K562 (cell line): ENCODE data around the gene COX15. TPM values are rescaled to one million over a fixed set of nuclear protein-coding genes. Genes with fewer than 3 reads are reported as not detected.

Experiments
- ATAC-seq: fragments of 200-7000 bp; cut with Tn5 transposase; 3 replicates; pipeline ENCODE4 v1.9.1; 2020; ENCODE audit warnings: moderate library complexity
- BruUV-seq: library from RNA; stranded (reverse); fragments of 400-500 nt; replicated peaks from 2 replicates; lab custom pipeline; 2021; lab: Mats Ljungman, UMichigan
- CTCF ChIA-PET: fragments of 300-600 bp; formaldehyde crosslinking; extraction: SDS; loops from one replicate; lab custom pipeline; 2021; ENCODE audit warnings: low intra/inter-chr PET ratio; lab: Yijun Ruan, JAX
- POLR2A ChIA-PET: fragments of 300-600, 350-650 bp; sonication (Branson Sonifier 250); formaldehyde crosslinking; extraction: SDS; loops from one replicate; lab custom pipeline; 2021; ENCODE audit warnings: antibody characterized with exemption, inconsistent platforms; lab: Yijun Ruan, JAX
- DNase-seq, 4 experiments: peaks; one replicate each; pipeline versions ENCODE4 v3.0.0 to v3.0.0-alpha.2; 2011 to 2018; ENCODE audit warnings: low spot score in 3 of 4, mixed read lengths in 3 of 4; ENCODE audit errors: extremely low read depth in 1 of 4
- FAIRE-seq: peaks from 2 replicates; lab custom pipeline; 2011; peaks lifted over from hg19 to GRCh38; lab: Jason Lieb, UNC
- H2AFZ ChIP-seq: 2 replicates; pipeline ENCODE4 v1.6.0; 2011; ENCODE audit warnings: low read depth, low read length, control low read depth, inconsistent platforms
- H3K27ac ChIP-seq: fragments of 200-600 bp; 3 replicates; pipeline ENCODE4 v1.8.0; 2011; ENCODE audit warnings: low read depth, mild to moderate bottlenecking, control low read depth, inconsistent platforms, low read length, moderate library complexity, mixed read lengths; ENCODE audit errors: extremely low read depth
- H3K27me3 ChIP-seq, 2 experiments: fragments of 300-600 bp in 1 of 2; 2 replicates in 1 of 2; 3 replicates in 1 of 2; pipeline versions ENCODE4 v1.6.0 to v1.8.0; 2011; ENCODE audit warnings: inconsistent platforms in 2 of 2, low read length in 2 of 2, mild to moderate bottlenecking in 1 of 2, mixed read lengths in 1 of 2, moderate library complexity in 1 of 2; ENCODE audit not compliant: control insufficient read depth in 2 of 2, insufficient read depth in 2 of 2
- H3K36me3 ChIP-seq: fragments of 300-600 bp; 3 replicates; pipeline ENCODE4 v1.8.0; 2011; ENCODE audit warnings: mild to moderate bottlenecking, low read length, inconsistent platforms; ENCODE audit not compliant: control insufficient read depth, insufficient read depth
- H3K4me1 ChIP-seq, 2 experiments: fragments of 200-600 bp in 1 of 2; replicated peaks in 1 of 2; 2 replicates in 1 of 2; 3 replicates in 1 of 2; pipeline versions ENCODE4 v1.5.1 to v1.8.0; 2011; ENCODE audit warnings: inconsistent platforms in 2 of 2, low read length in 2 of 2, mild to moderate bottlenecking in 1 of 2, mixed read lengths in 1 of 2, moderate library complexity in 1 of 2; ENCODE audit not compliant: control insufficient read depth in 2 of 2, insufficient read depth in 2 of 2
- H3K4me2 ChIP-seq: 2 replicates; pipeline ENCODE4 v1.6.1; 2011; ENCODE audit warnings: low read length, control low read depth, inconsistent platforms, mixed read lengths; ENCODE audit not compliant: insufficient read depth
- H3K4me3 ChIP-seq: fragments of 200-600 bp; sonication (generic), shearing (Covaris generic); 2 replicates; pipeline ENCODE4 v1.5.1; 2016; ENCODE audit warnings: control low read depth, inconsistent platforms
- H3K79me2 ChIP-seq: fragments of 200-600 bp; 3 replicates; pipeline ENCODE4 v1.8.0; 2011; ENCODE audit warnings: low read length, inconsistent platforms; ENCODE audit not compliant: control insufficient read depth, insufficient read depth
- H3K9ac ChIP-seq, 2 experiments: 2 replicates each; pipeline versions ENCODE4 v1.6.0 to v1.6.1; 2011; ENCODE audit warnings: low read depth in 2 of 2, low read length in 2 of 2, control low read depth in 1 of 2, inconsistent platforms in 1 of 2, mild to moderate bottlenecking in 1 of 2, mixed read lengths in 1 of 2; ENCODE audit not compliant: insufficient read depth in 1 of 2
- H3K9me1 ChIP-seq: one replicate; pipeline ENCODE4 v1.6.0; 2011; ENCODE audit warnings: inconsistent platforms, mild to moderate bottlenecking, low read length, moderate library complexity; ENCODE audit not compliant: control insufficient read depth, insufficient read depth
- H3K9me3 ChIP-seq: replicated peaks from 2 replicates; pipeline ENCODE4 v1.5.1; 2011; ENCODE audit warnings: low read depth, low read length, inconsistent platforms; ENCODE audit not compliant: control insufficient read depth, insufficient read depth
- H4K20me1 ChIP-seq: replicated peaks from 2 replicates; pipeline ENCODE4 v1.6.1; 2011; ENCODE audit warnings: low read length, inconsistent platforms, mixed read lengths; ENCODE audit not compliant: control insufficient read depth, insufficient read depth
- HDAC8 ChIP-seq: fragments of 450-650 bp; IDR thresholded peaks from 2 replicates; pipeline ENCODE4 v1.6.1; 2016; ENCODE audit warnings: mild to moderate bottlenecking, missing genetic modification characterization, moderate library complexity, missing compliant biosample characterization
- SMC3 ChIP-seq: conservative IDR thresholded peaks from 2 replicates; pipeline ENCODE4 v1.6.1; 2011; ENCODE audit warnings: low read depth, low read length, improper control_type of control experiment; ENCODE audit not compliant: insufficient read depth
- TBP ChIP-seq: optimal IDR thresholded peaks from 2 replicates; pipeline ENCODE3; 2011; ENCODE audit warnings: low read depth, low read length, improper control_type of control experiment
- ZBTB1 ChIP-seq: sonication (generic); formaldehyde crosslinking; IDR thresholded peaks from 2 replicates; pipeline ENCODE4 v1.8.1; 2023; ENCODE audit warnings: missing genetic modification reagents, low read depth, mild to moderate bottlenecking, borderline replicate concordance
- WGBS: fragments of 100-300 bp; shearing (Covaris generic); methylation state at CpG from one replicate; pipeline ENCODE4 v1.1.6; 2016; ENCODE audit warnings: low coverage, mixed read lengths; ENCODE audit not compliant: insufficient coverage; ENCODE audit errors: missing lambda C conversion rate; 5-methylcytosine and 5-hydroxymethylcytosine counted together
- in situ Hi-C: fragments of 300-500 bp; cut with MboI; formaldehyde crosslinking; loops from 4 replicates; pipeline ENCODE4 v1.15.0; 2018; ENCODE audit warnings: inconsistent platforms, mixed read lengths
- intact Hi-C: fragments of 100-400 bp; cut with micrococcal nuclease; formaldehyde crosslinking; loops from 2 replicates; pipeline ENCODE4 v1.14.2; 2022
- polyA plus RNA-seq, 8 experiments: library from polyadenylated mRNA; depleted of rRNA in 4 of 8; stranded (reverse) in 5 of 8; unstranded in 3 of 8; fragments of >200 nt; fragmentation: Nextera tagmentation in 2 of 8; fragmentation: Illumina TruSeq in 1 of 8; extraction: Ambion mirVana in 2 of 8; extraction: Trizol in 1 of 8; gene quantifications; 2 replicates each; pipeline versions ENCODE4 v1.2.1 to v1.2.3, GENCODE V29; 2011 to 2014; ENCODE audit warnings: inconsistent platforms in 1 of 8, missing spikeins in 1 of 8
- total RNA-seq, 7 experiments: library from RNA; depleted of rRNA in 6 of 7; stranded (reverse); fragments of >200 nt in 6 of 7; fragmentation: Illumina TruSeq in 2 of 7; extraction: Trizol in 2 of 7; gene quantifications; 2 replicates each; pipeline versions ENCODE4 v1.2.1 to v1.2.3, GENCODE V29; 2011 to 2021; ENCODE audit warnings: low replicate concordance in 1 of 7

Gene COX15
- total and polyA plus RNA-seq, 9 of the 15 experiments (the other 6 are each of a cell fraction or from before 2014, with no cell fraction given), result 17.4 to 45.1 (median 23.7) TPM

DNA sequence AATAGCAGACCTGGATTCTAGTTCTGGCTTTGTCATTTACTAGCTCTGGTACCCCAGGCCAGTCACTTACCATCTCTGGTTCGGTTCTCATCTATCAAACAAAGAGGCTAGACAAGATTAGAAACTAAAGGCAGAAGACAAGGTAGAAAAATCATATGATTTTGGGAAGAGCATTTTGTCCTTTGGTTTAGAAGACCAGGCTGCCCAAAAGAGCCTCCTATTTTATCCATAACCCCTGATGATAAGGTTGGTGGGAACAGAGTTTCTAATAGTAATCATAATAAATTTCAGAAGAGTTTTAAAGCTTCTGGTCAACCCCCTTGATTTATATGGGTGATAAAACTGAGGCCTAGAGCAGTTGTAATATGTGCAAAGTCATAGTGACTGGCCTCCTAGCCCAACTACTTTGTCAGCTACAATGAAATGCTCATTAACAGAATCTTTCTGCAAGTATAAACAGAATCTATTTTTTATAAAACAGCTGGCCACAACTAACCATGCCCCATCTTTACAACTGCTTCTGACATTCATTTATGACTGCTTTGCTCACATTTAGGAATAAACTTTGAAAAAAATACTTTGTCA lies 23.4 kb downstream of the COX15 start (continued):
- TF ChIP-seq ZBTB1 (CRISPR knock-in tag), result no peak

DNA sequence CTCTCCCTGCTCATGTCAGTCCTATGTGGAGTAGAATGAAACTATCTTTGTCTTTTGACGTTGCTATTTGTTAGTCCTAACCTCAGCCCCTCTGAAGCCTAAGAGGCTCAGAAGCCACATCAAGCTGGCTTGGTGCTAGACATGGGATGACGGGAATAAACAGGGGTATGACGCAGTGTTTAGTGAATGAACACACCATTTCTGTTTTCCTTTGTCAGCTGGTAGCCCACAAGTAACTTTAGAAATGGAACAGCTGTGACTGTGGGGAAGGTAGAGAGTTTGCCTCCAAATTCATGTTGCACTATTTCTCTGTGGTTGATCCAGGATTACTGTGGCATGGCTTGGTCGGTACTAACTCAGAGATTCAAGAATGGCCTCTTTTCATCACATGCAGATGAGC lies 31.3 kb downstream of the COX15 start:
- H3K27me3 ChIP-seq, result no peaks in the 10 kb centered on the region
- FAIRE-seq (no peak), ATAC-seq (no peak), DNase-seq (no peak)
- no TSS peak for BruUV-seq
- TF ChIP-seq HDAC8 (no peak), TBP (no peak)
- 69% methylated on average over 3 of the region's 4 CpGs for WGBS
- H3K79me2 ChIP-seq, result no peaks in the 10 kb centered on the region
- H3K4me2 ChIP-seq, result no peak overlapping the region
- no peak overlapping the region for H3K9ac ChIP-seq
- in situ Hi-C loops, result loop anchor here (25.0 kb wide), 1 partner anchor 263 kb away; the partner anchor contains the start of gene GOT1
- intact Hi-C loops, result no loop called here
- ChIA-PET CTCF (no interaction called here), POLR2A (no interaction called here)
- H3K4me3 ChIP-seq, result no peak overlapping the region
- no peaks in the 10 kb centered on the region for H3K9me1 ChIP-seq
- H4K20me1 ChIP-seq, result no peaks in the 10 kb centered on the region
- H3K36me3 ChIP-seq, result peaks cover 59% of the 10 kb centered on the region; the same call in 2 of the 3 replicates
- no peaks in the 10 kb centered on the region for H3K9me3 ChIP-seq
- H3K4me1 ChIP-seq, result no peaks in the 10 kb centered on the region
- no peak overlapping the region for H3K27ac ChIP-seq
- no peak overlapping the region for H2AFZ ChIP-seq

DNA sequence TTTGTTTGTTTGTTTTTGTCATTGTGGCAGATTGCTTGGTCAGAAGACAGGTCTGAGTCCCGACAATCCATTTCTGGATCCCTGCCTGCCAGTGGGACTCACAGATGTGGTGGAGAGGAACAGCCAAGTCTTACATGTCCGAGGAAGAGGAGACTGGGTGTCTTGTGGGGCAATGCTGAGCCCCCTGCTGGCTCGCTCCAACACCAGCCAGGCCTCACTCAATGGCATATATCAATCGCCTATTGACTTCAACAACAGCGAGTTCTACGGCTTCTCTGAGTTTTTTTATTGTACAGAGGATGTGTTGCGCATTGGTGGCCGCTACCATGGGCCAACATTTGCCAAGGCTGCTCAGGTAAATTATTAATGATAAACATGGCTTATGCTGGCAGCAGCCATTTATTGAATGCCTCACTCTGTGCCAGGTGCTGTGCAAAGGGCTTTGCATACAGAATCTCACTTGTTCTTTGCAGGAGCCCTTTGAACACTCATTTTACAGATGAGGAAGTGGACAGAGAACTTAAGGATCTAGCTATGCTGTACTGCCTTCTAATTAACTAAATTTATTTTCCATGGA lies 33.3 kb downstream of the COX15 start:
- CTCF ChIA-PET, result no interaction called here
- 92% methylated on average over 8 of the region's 8 CpGs for WGBS
- intact Hi-C loops, result no loop called here

More for the DNA sequence above, 33.3 kb downstream of the COX15 start:
- POLR2A ChIA-PET, result no interaction called here
- no peaks in the 10 kb centered on the region for H4K20me1 ChIP-seq
- no peak overlapping the region for H3K4me3 ChIP-seq
- no peak overlapping the region for H3K4me2 ChIP-seq
- in situ Hi-C loops, result no loop called here
- H3K9ac ChIP-seq, result no peak overlapping the region
- BruUV-seq, result no TSS peak
- no peaks in the 10 kb centered on the region for H3K9me3 ChIP-seq
- no peak for TF ChIP-seq SMC3
- H3K27me3 ChIP-seq, result no peaks in the 10 kb centered on the region
- no peak for DNase-seq
- H2AFZ ChIP-seq, result no peak overlapping the region
- no peak for FAIRE-seq
- H3K4me1 ChIP-seq, result no peaks in the 10 kb centered on the region
- no peak for ATAC-seq
- H3K9me1 ChIP-seq, result no peaks in the 10 kb centered on the region
- no peak overlapping the region for H3K27ac ChIP-seq
- H3K79me2 ChIP-seq, result no peaks in the 10 kb centered on the region
- peaks cover 43% of the 10 kb centered on the region; the same call in 2 of the 3 replicates for H3K36me3 ChIP-seq
